ENCODE results near the gene NSMCE4A.
A peak's percentile ranks its signal among the peaks of the same experiment; 100 is the strongest.

DNA sequence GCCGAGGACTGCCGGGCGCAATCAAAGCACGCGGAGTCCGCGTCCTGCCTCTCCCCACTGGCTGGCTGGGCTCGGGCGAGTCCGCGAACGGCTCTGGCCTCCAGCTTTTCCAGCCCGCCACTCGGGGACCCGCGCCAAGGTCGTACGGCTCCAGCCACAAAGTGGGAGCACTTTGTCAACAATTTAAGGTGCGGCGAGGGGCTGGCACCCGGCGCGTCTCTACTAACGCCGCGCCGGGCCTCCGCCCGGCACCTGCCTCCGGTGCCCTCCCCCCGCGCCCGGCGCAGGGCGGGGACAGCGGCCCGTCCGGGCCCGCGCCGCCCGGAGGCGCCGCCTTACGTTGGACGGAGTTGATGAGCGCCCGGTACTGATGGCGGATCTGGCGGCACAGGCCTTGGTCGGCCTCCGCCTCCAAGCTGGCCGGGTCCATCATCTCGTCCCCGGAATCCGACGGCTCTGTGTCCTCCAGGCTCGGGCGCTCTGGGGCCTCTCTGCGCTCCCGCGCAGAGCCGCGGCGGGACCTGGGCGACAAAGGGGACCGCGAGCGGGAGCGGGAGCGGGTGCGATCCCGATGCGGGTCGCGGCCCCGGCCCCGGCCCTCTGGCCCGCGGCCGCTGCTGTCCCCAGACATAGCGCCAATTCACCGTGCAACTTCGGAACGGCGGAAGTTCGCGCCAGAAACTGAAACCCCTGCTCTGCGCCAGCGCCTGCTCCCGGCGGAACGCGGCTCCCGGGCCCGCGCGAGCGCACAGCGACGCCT, at the start of gene NSMCE4A:
- TF ChIP-seq RCOR1 (IDR thresholded peaks at IDR 0.05; ENCODE audit: insufficient replicate concordance, low read length): no peak
- TF ChIP-seq POLR2A (IDR thresholded peaks at IDR 0.05; ENCODE audit: low read depth, low read length): peak; percentile 55; the same call in 1 of the 2 replicates
- TF ChIP-seq, protein P1, sequence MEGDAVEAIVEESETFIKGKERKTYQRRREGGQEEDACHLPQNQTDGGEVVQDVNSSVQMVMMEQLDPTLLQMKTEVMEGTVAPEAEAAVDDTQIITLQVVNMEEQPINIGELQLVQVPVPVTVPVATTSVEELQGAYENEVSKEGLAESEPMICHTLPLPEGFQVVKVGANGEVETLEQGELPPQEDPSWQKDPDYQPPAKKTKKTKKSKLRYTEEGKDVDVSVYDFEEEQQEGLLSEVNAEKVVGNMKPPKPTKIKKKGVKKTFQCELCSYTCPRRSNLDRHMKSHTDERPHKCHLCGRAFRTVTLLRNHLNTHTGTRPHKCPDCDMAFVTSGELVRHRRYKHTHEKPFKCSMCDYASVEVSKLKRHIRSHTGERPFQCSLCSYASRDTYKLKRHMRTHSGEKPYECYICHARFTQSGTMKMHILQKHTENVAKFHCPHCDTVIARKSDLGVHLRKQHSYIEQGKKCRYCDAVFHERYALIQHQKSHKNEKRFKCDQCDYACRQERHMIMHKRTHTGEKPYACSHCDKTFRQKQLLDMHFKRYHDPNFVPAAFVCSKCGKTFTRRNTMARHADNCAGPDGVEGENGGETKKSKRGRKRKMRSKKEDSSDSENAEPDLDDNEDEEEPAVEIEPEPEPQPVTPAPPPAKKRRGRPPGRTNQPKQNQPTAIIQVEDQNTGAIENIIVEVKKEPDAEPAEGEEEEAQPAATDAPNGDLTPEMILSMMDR (conservative IDR thresholded peaks at IDR 0.05; ENCODE audit: low read depth, low read length): peak; percentile 71; the same call in 1 of the 2 replicates
- TF ChIP-seq RAD21 (IDR thresholded peaks at IDR 0.05; ENCODE audit: low read length): peak; percentile 49
- TF ChIP-seq FOS (IDR thresholded peaks at IDR 0.05; ENCODE audit: low read depth, low read length): no peak
- TF ChIP-seq BHLHE40 (IDR thresholded peaks at IDR 0.05; ENCODE audit: low read depth, low read length): no peak
- TF ChIP-seq USF2 (IDR thresholded peaks at IDR 0.05; ENCODE audit: low read depth, low read length): no peak
- no peak for TF ChIP-seq RFX5 (IDR thresholded peaks at IDR 0.05; ENCODE audit: low read depth, low read length)
- TF ChIP-seq CEBPB (IDR thresholded peaks at IDR 0.05; ENCODE audit: low read depth, low read length): no peak
- TF ChIP-seq NFE2L2 (IDR thresholded peaks at IDR 0.05; ENCODE audit: low read depth, low read length): no peak

All from IMR-90 (cell line).